SK-N-SH treated with all-trans-retinoic acid at 6 μM for 48 hours (cell line): ENCODE data around the gene TNPO3.

Source experiments
- ATAC-seq: fragments of 200-7000 bp; cut with Tn5 transposase; 3 replicates; pipeline ENCODE4 v1.9.1; 2020; ENCODE audit warnings: mild to moderate bottlenecking, moderate library complexity
- ARNTL ChIP-seq: fragments of 450-650 bp; formaldehyde crosslinking; IDR thresholded peaks from 2 replicates; pipeline ENCODE4 v1.5.0; 2020; ENCODE audit warnings: low read depth, mild to moderate bottlenecking, moderate library complexity, borderline replicate concordance
- CREB5 ChIP-seq: fragments of 250-450 bp; sonication (Bioruptor Pico); IDR thresholded peaks from 2 replicates; pipeline ENCODE4 v1.5.1; 2020; ENCODE audit warnings: low read depth, mild to moderate bottlenecking, moderate library complexity
- CSDC2 ChIP-seq: fragments of 250-450 bp; sonication (Bioruptor Pico); IDR thresholded peaks from 2 replicates; pipeline ENCODE4 v1.5.0; 2020; ENCODE audit warnings: mild to moderate bottlenecking, moderate library complexity
- ESRRG ChIP-seq: fragments of 250-450 bp; sonication (Bioruptor Pico); IDR thresholded peaks from 2 replicates; pipeline ENCODE4 v1.6.1; 2021; ENCODE audit warnings: mild to moderate bottlenecking
- GLIS3 ChIP-seq: fragments of 250-450 bp; sonication (Bioruptor Pico); IDR thresholded peaks from 2 replicates; pipeline ENCODE4 v1.5.0; 2020; ENCODE audit warnings: mild to moderate bottlenecking, moderate library complexity
- ISL1 ChIP-seq: fragments of 250-450 bp; sonication (Bioruptor Pico); IDR thresholded peaks from 2 replicates; pipeline ENCODE4 v2.1.2; 2022; ENCODE audit warnings: mild to moderate bottlenecking, moderate library complexity
- OSR1 ChIP-seq: fragments of 250-450 bp; sonication (Bioruptor Pico); IDR thresholded peaks from 2 replicates; pipeline ENCODE4 v1.8.0; 2022; ENCODE audit warnings: moderate library complexity, mild to moderate bottlenecking, inconsistent platforms
- PATZ1 ChIP-seq: fragments of 250-450 bp; sonication (Bioruptor Pico); IDR thresholded peaks from 2 replicates; pipeline ENCODE4 v1.8.0; 2020; ENCODE audit warnings: mild to moderate bottlenecking, moderate library complexity, borderline replicate concordance
- PPARA ChIP-seq: fragments of 250-450 bp; sonication (Bioruptor Pico); IDR thresholded peaks from 2 replicates; pipeline ENCODE4 v1.5.0; 2020; ENCODE audit warnings: mild to moderate bottlenecking, borderline replicate concordance
- RARB ChIP-seq: fragments of 250-450 bp; sonication (Bioruptor Pico); IDR thresholded peaks from 2 replicates; pipeline ENCODE4 v1.8.0; 2021; ENCODE audit warnings: mild to moderate bottlenecking, moderate library complexity
- SNAI2 ChIP-seq: fragments of 250-450 bp; sonication (Bioruptor Pico); IDR thresholded peaks from 2 replicates; pipeline ENCODE4 v1.5.0; 2020; ENCODE audit warnings: mild to moderate bottlenecking, moderate library complexity
- TCF4 ChIP-seq: fragments of 250-450 bp; sonication (Bioruptor Pico); IDR thresholded peaks from 2 replicates; pipeline ENCODE4 v1.8.0; 2021; ENCODE audit warnings: mild to moderate bottlenecking, moderate library complexity, borderline replicate concordance
- TOX ChIP-seq: fragments of 250-450 bp; sonication (Bioruptor Pico); IDR thresholded peaks from 2 replicates; pipeline ENCODE4 v1.8.0; 2021; ENCODE audit warnings: mild to moderate bottlenecking, moderate library complexity, borderline replicate concordance
- ZC3H10 ChIP-seq: fragments of 250-450 bp; sonication (Bioruptor Pico); IDR thresholded peaks from 2 replicates; pipeline ENCODE4 v1.5.1; 2021; ENCODE audit warnings: mild to moderate bottlenecking, moderate library complexity
- ZFP3 ChIP-seq: fragments of 250-450 bp; sonication (Bioruptor Pico); IDR thresholded peaks from 2 replicates; pipeline ENCODE4 v1.5.0; 2020; ENCODE audit warnings: mild to moderate bottlenecking, moderate library complexity
- ZFP30 ChIP-seq: fragments of 450-650 bp; formaldehyde crosslinking; IDR thresholded peaks from 2 replicates; pipeline ENCODE4 v1.5.0; 2022; ENCODE audit warnings: mild to moderate bottlenecking, moderate library complexity
- ZNF565 ChIP-seq: fragments of 450-650 bp; formaldehyde crosslinking; conservative IDR thresholded peaks from 2 replicates; pipeline ENCODE4 v1.5.0; 2020; ENCODE audit warnings: low read depth, mild to moderate bottlenecking, moderate library complexity
- TF ChIP-seq, protein P1 (sequence below): fragments of 250-450 bp; sonication (Bioruptor Pico); IDR thresholded peaks from 2 replicates; pipeline ENCODE4 v1.5.1; 2021; ENCODE audit warnings: mild to moderate bottlenecking, moderate library complexity
- TF ChIP-seq, protein P2 (sequence below): fragments of 250-450 bp; sonication (Bioruptor Pico); IDR thresholded peaks from 2 replicates; pipeline ENCODE4 v1.5.0; 2020; ENCODE audit warnings: mild to moderate bottlenecking, moderate library complexity

Gene TNPO3

GRCh38 chr7:129089521-129090212 lies 34.8 kb upstream of the TNPO3 start:
- no peak for ATAC-seq
- TF ChIP-seq ISL1 (CRISPR knock-in tag) = peak; percentile 87
- TF ChIP-seq CREB5 (CRISPR knock-in tag) = peak; percentile 54; the same call in 1 of the 2 replicates
- TF ChIP-seq GLIS3 (CRISPR knock-in tag) = no peak
- no peak for TF ChIP-seq OSR1
- TF ChIP-seq PATZ1 (CRISPR knock-in tag) = no peak
- 0 out of 2 replicates have a peak, but pooled peaks have one; percentile 9 for TF ChIP-seq ESRRG (CRISPR knock-in tag)
- TF ChIP-seq, protein P1, sequence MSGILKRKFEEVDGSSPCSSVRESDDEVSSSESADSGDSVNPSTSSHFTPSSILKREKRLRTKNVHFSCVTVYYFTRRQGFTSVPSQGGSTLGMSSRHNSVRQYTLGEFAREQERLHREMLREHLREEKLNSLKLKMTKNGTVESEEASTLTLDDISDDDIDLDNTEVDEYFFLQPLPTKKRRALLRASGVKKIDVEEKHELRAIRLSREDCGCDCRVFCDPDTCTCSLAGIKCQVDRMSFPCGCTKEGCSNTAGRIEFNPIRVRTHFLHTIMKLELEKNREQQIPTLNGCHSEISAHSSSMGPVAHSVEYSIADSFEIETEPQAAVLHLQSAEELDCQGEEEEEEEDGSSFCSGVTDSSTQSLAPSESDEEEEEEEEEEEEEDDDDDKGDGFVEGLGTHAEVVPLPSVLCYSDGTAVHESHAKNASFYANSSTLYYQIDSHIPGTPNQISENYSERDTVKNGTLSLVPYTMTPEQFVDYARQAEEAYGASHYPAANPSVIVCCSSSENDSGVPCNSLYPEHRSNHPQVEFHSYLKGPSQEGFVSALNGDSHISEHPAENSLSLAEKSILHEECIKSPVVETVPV (CRISPR knock-in tag) = no peak
- no peak for TF ChIP-seq CSDC2
- no peak for TF ChIP-seq SNAI2

DNA sequence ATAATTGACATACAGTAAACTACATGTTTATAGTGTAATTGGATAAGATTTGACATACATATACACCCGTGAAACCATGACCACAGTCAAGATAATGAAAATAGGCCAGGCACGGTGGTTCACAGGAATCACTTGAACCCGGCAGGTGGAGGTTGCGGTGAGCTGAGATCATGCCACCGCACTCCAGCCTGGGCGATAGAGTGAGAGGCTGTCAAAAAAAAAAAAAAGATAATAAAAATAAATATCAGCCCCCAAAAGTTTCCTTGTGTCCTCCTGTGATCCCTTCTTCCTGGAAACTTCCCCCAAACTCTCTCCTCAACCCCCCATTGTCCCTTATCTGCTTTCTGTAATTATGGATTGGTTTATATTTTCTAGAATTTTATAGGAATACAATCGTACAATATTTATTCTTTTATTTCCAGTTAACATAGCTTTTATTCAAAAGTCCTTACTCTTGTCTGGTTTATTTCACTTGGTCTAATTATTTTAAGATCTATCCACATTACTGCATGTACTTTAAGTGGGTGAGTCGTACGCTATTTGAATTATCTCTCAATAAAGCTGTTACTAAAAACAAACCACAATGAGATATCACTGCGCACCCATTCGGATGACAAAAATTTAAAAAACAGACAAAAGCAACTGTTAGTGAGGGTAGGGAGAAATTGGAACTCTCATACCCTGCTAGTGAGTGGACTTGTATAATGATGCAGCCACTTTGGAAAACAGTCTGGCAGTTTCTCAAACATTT lies 30.1 kb upstream of the TNPO3 start:
- peak; percentile 95 for TF ChIP-seq ISL1 (CRISPR knock-in tag)
- TF ChIP-seq CREB5 (CRISPR knock-in tag) = peak; percentile 77; the same call in 1 of the 2 replicates
- TF ChIP-seq, protein P1 (CRISPR knock-in tag) = no peak
- 0 out of 2 replicates have a peak, but pooled peaks have one; percentile 54 for TF ChIP-seq ESRRG (CRISPR knock-in tag)
- TF ChIP-seq PATZ1 (CRISPR knock-in tag) = peak; percentile 56; the same call in 1 of the 2 replicates
- peak; percentile 76 for ATAC-seq

DNA sequence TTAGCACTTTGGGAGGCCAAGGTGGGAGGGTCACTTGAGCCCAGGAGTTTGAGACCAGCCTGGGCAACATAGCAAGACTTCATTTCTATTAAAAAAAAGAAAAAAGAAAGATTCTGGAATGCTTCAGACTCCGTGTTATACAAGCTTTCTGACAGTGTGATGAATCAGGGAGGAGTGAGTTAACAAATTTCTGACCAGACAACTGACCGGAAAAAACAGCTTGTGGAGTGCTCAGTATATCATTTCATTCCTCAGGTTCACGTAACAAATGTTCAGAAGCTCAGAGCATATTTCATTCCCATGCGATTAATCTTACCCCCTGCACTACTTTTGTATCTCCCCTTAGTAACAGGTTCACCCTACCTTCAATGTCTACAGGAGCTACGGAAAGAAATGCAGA lies 28.6 kb upstream of the TNPO3 start:
- TF ChIP-seq ZFP30 (no peak), ARNTL (CRISPR knock-in tag) (no peak)
- no peak for ATAC-seq

DNA sequence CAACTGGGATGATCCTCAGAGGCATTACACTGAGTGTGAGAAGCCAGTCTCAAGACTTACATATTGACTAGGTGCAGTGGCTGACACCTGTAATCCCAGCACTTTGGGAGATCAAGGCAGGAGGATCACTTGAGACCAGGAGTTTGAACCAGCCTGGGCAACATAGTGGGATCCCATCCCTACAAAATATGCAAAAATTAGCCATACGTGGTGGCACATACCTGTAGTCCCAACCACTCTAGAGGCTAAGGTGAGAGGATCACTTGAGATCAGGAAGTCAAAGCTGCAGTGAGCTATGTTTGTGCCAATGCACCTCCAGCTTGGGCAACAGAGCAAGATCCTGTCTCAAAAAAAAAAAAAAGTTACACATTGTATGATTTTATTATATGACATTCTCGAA lies 23.5 kb upstream of the TNPO3 start:
- ATAC-seq = no peak
- TF ChIP-seq, protein P1 (CRISPR knock-in tag) = no peak
- TF ChIP-seq ESRRG (CRISPR knock-in tag) = no peak
- no peak for TF ChIP-seq ZNF565
- no peak for TF ChIP-seq ZFP30
- TF ChIP-seq ZC3H10 = no peak
- TF ChIP-seq GLIS3 (CRISPR knock-in tag) = no peak
- no peak for TF ChIP-seq TOX
- TF ChIP-seq ZFP3 (CRISPR knock-in tag) = no peak
- TF ChIP-seq SNAI2 = no peak
- TF ChIP-seq RARB (CRISPR knock-in tag) = no peak
- TF ChIP-seq, protein P2, sequence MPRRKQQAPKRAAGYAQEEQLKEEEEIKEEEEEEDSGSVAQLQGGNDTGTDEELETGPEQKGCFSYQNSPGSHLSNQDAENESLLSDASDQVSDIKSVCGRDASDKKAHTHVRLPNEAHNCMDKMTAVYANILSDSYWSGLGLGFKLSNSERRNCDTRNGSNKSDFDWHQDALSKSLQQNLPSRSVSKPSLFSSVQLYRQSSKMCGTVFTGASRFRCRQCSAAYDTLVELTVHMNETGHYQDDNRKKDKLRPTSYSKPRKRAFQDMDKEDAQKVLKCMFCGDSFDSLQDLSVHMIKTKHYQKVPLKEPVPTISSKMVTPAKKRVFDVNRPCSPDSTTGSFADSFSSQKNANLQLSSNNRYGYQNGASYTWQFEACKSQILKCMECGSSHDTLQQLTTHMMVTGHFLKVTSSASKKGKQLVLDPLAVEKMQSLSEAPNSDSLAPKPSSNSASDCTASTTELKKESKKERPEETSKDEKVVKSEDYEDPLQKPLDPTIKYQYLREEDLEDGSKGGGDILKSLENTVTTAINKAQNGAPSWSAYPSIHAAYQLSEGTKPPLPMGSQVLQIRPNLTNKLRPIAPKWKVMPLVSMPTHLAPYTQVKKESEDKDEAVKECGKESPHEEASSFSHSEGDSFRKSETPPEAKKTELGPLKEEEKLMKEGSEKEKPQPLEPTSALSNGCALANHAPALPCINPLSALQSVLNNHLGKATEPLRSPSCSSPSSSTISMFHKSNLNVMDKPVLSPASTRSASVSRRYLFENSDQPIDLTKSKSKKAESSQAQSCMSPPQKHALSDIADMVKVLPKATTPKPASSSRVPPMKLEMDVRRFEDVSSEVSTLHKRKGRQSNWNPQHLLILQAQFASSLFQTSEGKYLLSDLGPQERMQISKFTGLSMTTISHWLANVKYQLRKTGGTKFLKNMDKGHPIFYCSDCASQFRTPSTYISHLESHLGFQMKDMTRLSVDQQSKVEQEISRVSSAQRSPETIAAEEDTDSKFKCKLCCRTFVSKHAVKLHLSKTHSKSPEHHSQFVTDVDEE (CRISPR knock-in tag) = no peak
- TF ChIP-seq PPARA (CRISPR knock-in tag) = no peak
- TF ChIP-seq ARNTL (CRISPR knock-in tag) = no peak
- no peak for TF ChIP-seq TCF4 (CRISPR knock-in tag)
- TF ChIP-seq ISL1 (CRISPR knock-in tag) = no peak
- TF ChIP-seq OSR1 = no peak
